IMR-90 (cell line): ENCODE data around the gene GABRB1. TPM values are rescaled to one million over a fixed set of nuclear protein-coding genes. Genes with fewer than 3 reads are reported as not detected.

ENCODE experiments used
- ATAC-seq: fragments of 200-7000 bp; cut with Tn5 transposase; 2 replicates; pipeline ENCODE4 v1.9.1; 2020; ENCODE audit warnings: low read depth, mild to moderate bottlenecking, moderate library complexity
- BruUV-seq: library from RNA; stranded (reverse); fragments of 400-500 nt; replicated peaks from 2 replicates; lab custom pipeline; 2021; lab: Mats Ljungman, UMichigan
- CTCF ChIA-PET: fragments of 300-600 bp; formaldehyde crosslinking; extraction: SDS; loops from one replicate; lab custom pipeline; 2021; ENCODE audit warnings: antibody characterized with exemption; lab: Yijun Ruan, JAX
- POLR2A ChIA-PET: fragments of 300-600 bp; sonication (Branson Sonifier 250); formaldehyde crosslinking; loops from one replicate; lab custom pipeline; 2022; ENCODE audit warnings: antibody characterized with exemption; ENCODE audit not compliant: unreplicated experiment; lab: Charles Lee
- DNase-seq: peaks from one replicate; pipeline ENCODE4 v3.0.0; 2013
- H2AFZ ChIP-seq: replicated peaks from 2 replicates; pipeline ENCODE3; 2013; ENCODE audit warnings: low read length, mild to moderate bottlenecking; ENCODE audit not compliant: poor library complexity
- H2AK5ac ChIP-seq: 2 replicates; pipeline ENCODE4 v1.6.1; 2013; ENCODE audit warnings: low read depth, low read length, inconsistent platforms
- H2AK9ac ChIP-seq: replicated peaks from 2 replicates; pipeline ENCODE3; 2013; ENCODE audit warnings: mild to moderate bottlenecking, low read depth, low read length, moderate library complexity; ENCODE audit not compliant: poor library complexity
- H2BK120ac ChIP-seq: 2 replicates; pipeline ENCODE4 v1.6.1; 2013; ENCODE audit warnings: low read depth, low read length, inconsistent platforms
- H2BK15ac ChIP-seq: 3 replicates; pipeline ENCODE4 v1.6.1; 2013; ENCODE audit warnings: low read depth, low read length, inconsistent platforms
- H2BK20ac ChIP-seq: 2 replicates; pipeline ENCODE4 v1.6.1; 2013; ENCODE audit warnings: low read depth, mild to moderate bottlenecking, inconsistent platforms, low read length, moderate library complexity
- H2BK5ac ChIP-seq: 2 replicates; pipeline ENCODE4 v1.6.1; 2013; ENCODE audit warnings: mild to moderate bottlenecking, low read depth, low read length, inconsistent platforms; ENCODE audit not compliant: poor library complexity, severe bottlenecking
- H3K14ac ChIP-seq: replicated peaks from 2 replicates; pipeline ENCODE4 v1.6.1; 2013; ENCODE audit warnings: low read depth, low read length, inconsistent platforms
- H3K18ac ChIP-seq: 2 replicates; pipeline ENCODE4 v1.6.1; 2013; ENCODE audit warnings: low read depth, low read length, control low read depth
- H3K23ac ChIP-seq: 2 replicates; pipeline ENCODE4 v1.6.1; 2013; ENCODE audit warnings: low read depth, low read length, inconsistent platforms
- H3K27ac ChIP-seq: 2 replicates; pipeline ENCODE4 v1.5.1; 2013; ENCODE audit warnings: mild to moderate bottlenecking, control low read depth, low read length; ENCODE audit not compliant: insufficient read depth
- H3K27me3 ChIP-seq: 2 replicates; pipeline ENCODE4 v1.6.1; 2013; ENCODE audit warnings: low read length; ENCODE audit not compliant: control insufficient read depth, insufficient read depth
- H3K36me3 ChIP-seq: 2 replicates; pipeline ENCODE4 v1.6.1; 2013; ENCODE audit warnings: low read length, mixed read lengths; ENCODE audit not compliant: control insufficient read depth, insufficient read depth
- H3K4ac ChIP-seq: 2 replicates; pipeline ENCODE4 v1.6.1; 2013; ENCODE audit warnings: low read depth, low read length, inconsistent platforms
- H3K4me1 ChIP-seq: 2 replicates; pipeline ENCODE4 v1.6.1; 2013; ENCODE audit warnings: low read length, mixed read lengths; ENCODE audit not compliant: control insufficient read depth, insufficient read depth
- H3K4me2 ChIP-seq: 2 replicates; pipeline ENCODE4 v1.6.1; 2013; ENCODE audit warnings: low read depth, mild to moderate bottlenecking, control low read depth, low read length, moderate library complexity
- H3K4me3 ChIP-seq: 2 replicates; pipeline ENCODE4 v1.5.1; 2013; ENCODE audit warnings: low read depth, mild to moderate bottlenecking, control low read depth, low read length, moderate library complexity; ENCODE audit not compliant: insufficient read depth
- H3K56ac ChIP-seq: 2 replicates; pipeline ENCODE4 v1.6.1; 2013; ENCODE audit warnings: low read length, inconsistent platforms; ENCODE audit not compliant: insufficient read depth; ENCODE audit errors: extremely low read depth
- H3K79me1 ChIP-seq, 2 experiments: 2 replicates each; pipeline ENCODE4 v1.6.1; 2013; ENCODE audit warnings: low read length in 2 of 2, inconsistent platforms in 1 of 2, low read depth in 1 of 2
- H3K9ac ChIP-seq: 2 replicates; pipeline ENCODE4 v1.6.1; 2013; ENCODE audit warnings: low read depth, low read length, control low read depth
- H3K9me1 ChIP-seq: 2 replicates; pipeline ENCODE4 v1.6.1; 2013; ENCODE audit warnings: low read length, inconsistent platforms; ENCODE audit not compliant: insufficient read depth
- H3K9me3 ChIP-seq: 2 replicates; pipeline ENCODE4 v1.6.1; 2013; ENCODE audit warnings: low read length; ENCODE audit not compliant: control insufficient read depth, insufficient read depth
- H4K20me1 ChIP-seq: 2 replicates; pipeline ENCODE4 v1.6.1; 2013; ENCODE audit warnings: low read length, inconsistent platforms; ENCODE audit not compliant: insufficient read depth
- H4K5ac ChIP-seq: 2 replicates; pipeline ENCODE4 v1.6.1; 2013; ENCODE audit warnings: mild to moderate bottlenecking, low read depth, low read length, control low read depth
- H4K8ac ChIP-seq, 2 experiments: 2 replicates each; pipeline ENCODE4 v1.6.1; 2013; ENCODE audit warnings: low read depth in 2 of 2, low read length in 2 of 2, control low read depth in 1 of 2, inconsistent platforms in 1 of 2
- H4K91ac ChIP-seq: 2 replicates; pipeline ENCODE4 v1.6.1; 2013; ENCODE audit warnings: low read depth, low read length, inconsistent platforms; ENCODE audit not compliant: insufficient read depth
- BHLHE40 ChIP-seq: fragments of 150-350 bp; IDR thresholded peaks from 2 replicates; pipeline ENCODE4 v1.6.1; 2016; ENCODE audit warnings: mild to moderate bottlenecking, low read depth, low read length
- CEBPB ChIP-seq: IDR thresholded peaks from 2 replicates; pipeline ENCODE4 v1.6.1; 2012; ENCODE audit warnings: low read depth, low read length, improper control_type of control experiment
- CHD1 ChIP-seq: IDR thresholded peaks from 2 replicates; pipeline ENCODE4 v1.6.1; 2012; ENCODE audit warnings: low read depth, low read length, improper control_type of control experiment
- CTCF ChIP-seq: conservative IDR thresholded peaks from 2 replicates; pipeline ENCODE4 v1.5.1; 2012; ENCODE audit warnings: mild to moderate bottlenecking, low read depth, low read length, improper control_type of control experiment
- ELK1 ChIP-seq: fragments of 150-350 bp; IDR thresholded peaks from 2 replicates; pipeline ENCODE4 v1.6.1; 2016; ENCODE audit warnings: low read depth, mild to moderate bottlenecking, low read length, moderate library complexity, borderline replicate concordance
- FOS ChIP-seq: fragments of 150-350 bp; IDR thresholded peaks from 2 replicates; pipeline ENCODE4 v1.6.1; 2016; ENCODE audit warnings: low read depth, low read length
- MAFK ChIP-seq: IDR thresholded peaks from 2 replicates; pipeline ENCODE4 v1.6.1; 2012; ENCODE audit warnings: low read depth, low read length, improper control_type of control experiment
- MAZ ChIP-seq: IDR thresholded peaks from 2 replicates; pipeline ENCODE4 v1.6.1; 2012; ENCODE audit warnings: low read depth, mild to moderate bottlenecking, low read length, improper control_type of control experiment, moderate library complexity, borderline replicate concordance
- MXI1 ChIP-seq: IDR thresholded peaks from 2 replicates; pipeline ENCODE4 v1.6.1; 2012; ENCODE audit warnings: low read depth, mild to moderate bottlenecking, low read length, moderate library complexity, borderline replicate concordance
- NFE2L2 ChIP-seq: fragments of 150-350 bp; IDR thresholded peaks from 2 replicates; pipeline ENCODE4 v1.6.1; 2016; ENCODE audit warnings: low read depth, mild to moderate bottlenecking, low read length
- POLR2A ChIP-seq: IDR thresholded peaks from 2 replicates; pipeline ENCODE4 v1.6.1; 2012; ENCODE audit warnings: mild to moderate bottlenecking, low read depth, low read length
- RAD21 ChIP-seq: IDR thresholded peaks from 2 replicates; pipeline ENCODE4 v1.6.1; 2012; ENCODE audit warnings: low read length, improper control_type of control experiment
- RCOR1 ChIP-seq: IDR thresholded peaks from 2 replicates; pipeline ENCODE4 v1.6.1; 2012; ENCODE audit warnings: mild to moderate bottlenecking, low read length, improper control_type of control experiment; ENCODE audit not compliant: insufficient replicate concordance
- RFX5 ChIP-seq: IDR thresholded peaks from 2 replicates; pipeline ENCODE4 v1.8.0; 2012; ENCODE audit warnings: low read depth, mild to moderate bottlenecking, low read length, moderate library complexity
- SMC3 ChIP-seq: fragments of 150-350 bp; IDR thresholded peaks from 2 replicates; pipeline ENCODE4 v1.6.1; 2016; ENCODE audit warnings: low read depth, mild to moderate bottlenecking, antibody characterized with exemption, low read length, moderate library complexity
- USF2 ChIP-seq: fragments of 150-350 bp; IDR thresholded peaks from 2 replicates; pipeline ENCODE4 v1.6.1; 2017; ENCODE audit warnings: mild to moderate bottlenecking, antibody characterized with exemption, low read length, low read depth
- WGBS, 2 experiments: methylation state at CpG; one replicate each; pipeline versions ENCODE4 v1.1.5 to v1.1.7; 2013; ENCODE audit warnings: missing lambda C conversion rate in 2 of 2; ENCODE audit not compliant: insufficient read length in 1 of 2; ENCODE audit errors: extremely low coverage in 2 of 2; 5-methylcytosine and 5-hydroxymethylcytosine counted together
- dilution Hi-C: fragments of 300-500 bp; cut with HindIII; formaldehyde crosslinking; loops from one replicate; pipeline ENCODE4 v1.14.3; 2018; ENCODE audit warnings: low sequenced_read_pairs; ENCODE audit not compliant: unreplicated experiment
- in situ Hi-C: fragments of 300-500 bp; cut with MboI; formaldehyde crosslinking; loops from 3 replicates; pipeline ENCODE4 v1.14.3; 2019; ENCODE audit warnings: low sequenced_read_pairs, inconsistent platforms, mixed read lengths
- intact Hi-C: fragments of 100-400 bp; cut with micrococcal nuclease; formaldehyde crosslinking; loops from 2 replicates; pipeline ENCODE4 v1.10.0; 2022
- polyA plus RNA-seq, 3 experiments: library from polyadenylated mRNA; depleted of rRNA; stranded (reverse); fragments of >200 nt; gene quantifications; 2 replicates each; pipeline ENCODE4 v1.2.3, GENCODE V29; 2012; ENCODE audit warnings: low replicate concordance in 1 of 3
- total RNA-seq: library from RNA; depleted of rRNA; stranded (reverse); fragments of >200 nt; gene quantifications from 2 replicates; pipeline ENCODE4 v1.2.3, GENCODE V29; 2012

Gene GABRB1
- total and polyA plus RNA-seq, 2 of the 4 experiments (the other 2 are of a cell fraction), result 4.7 to 16.1 TPM

- no peak overlapping the region for H2AFZ ChIP-seq
- H3K18ac ChIP-seq, result no peak overlapping the region
- in situ Hi-C loops, result no loop called here
- intact Hi-C loops, result no loop called here
- no peak overlapping the region for H2AK9ac ChIP-seq
- H3K9me3 ChIP-seq, result no peaks in the 10 kb centered on the region
- no peak overlapping the region for H3K9ac ChIP-seq
- H3K4me2 ChIP-seq, result no peak overlapping the region
- no peak overlapping the region for H3K14ac ChIP-seq
- no peak overlapping the region for H2BK20ac ChIP-seq
- dilution Hi-C loops, result no loop called here
- H3K4me1 ChIP-seq, result no peaks in the 10 kb centered on the region
- H3K9me1 ChIP-seq, result no peaks in the 10 kb centered on the region
- no peak for TF ChIP-seq BHLHE40
- no peak for TF ChIP-seq SMC3
- TF ChIP-seq CTCF, result no peak
- TF ChIP-seq MAFK, result no peak
- TF ChIP-seq NFE2L2, result no peak
- no peak for TF ChIP-seq FOS
- TF ChIP-seq MXI1, result no peak
- TF ChIP-seq RAD21, result no peak
- no peak for TF ChIP-seq MAZ
- TF ChIP-seq RFX5, result no peak
- TF ChIP-seq ELK1, result no peak
- no peak for TF ChIP-seq RCOR1
- TF ChIP-seq CEBPB, result no peak
- no peak for TF ChIP-seq USF2
- TF ChIP-seq CHD1, result no peak
- no peak for TF ChIP-seq POLR2A
- H2BK15ac ChIP-seq, result no peak overlapping the region
- H3K79me1 ChIP-seq, result no peaks in the 10 kb centered on the region
- H3K27ac ChIP-seq, result no peak overlapping the region
- H4K91ac ChIP-seq, result no peak overlapping the region
- H3K27me3 ChIP-seq, result no peaks in the 10 kb centered on the region
- no peak overlapping the region for H3K56ac ChIP-seq
- peak; percentile 0 for DNase-seq
- H4K8ac ChIP-seq, result no peak overlapping the region
- 94% methylated on average over 2 of the region's 6 CpGs; no CpG with 5 or more reads in 1 of the 2 experiments for WGBS, 2 experiments
- no peak overlapping the region for H3K4me3 ChIP-seq
- H2BK5ac ChIP-seq, result no peak overlapping the region
- H3K23ac ChIP-seq, result no peak overlapping the region
- H4K5ac ChIP-seq, result no peak overlapping the region
- H2AK5ac ChIP-seq, result no peak overlapping the region
- H4K20me1 ChIP-seq, result no peaks in the 10 kb centered on the region
- no peak for ATAC-seq
- BruUV-seq, result no TSS peak
- H3K36me3 ChIP-seq, result no peaks in the 10 kb centered on the region
- CTCF ChIA-PET, result interaction anchor here (0.5 to 1.3 kb wide), 2 partner anchors 32 to 936 kb away, joined by 3 to 4 read pairs; no protein-coding TSS in a partner anchor
- H3K4ac ChIP-seq, result no peak overlapping the region
- POLR2A ChIA-PET, result no interaction called here
- H2BK120ac ChIP-seq, result no peak overlapping the region
Observed at GRCh38 chr4:47154816-47155370, 123.5 kb downstream of the GABRB1 start.
